GM12878 (cell line): ENCODE measurements around the gene TRIM56. TPM values are rescaled to one million over a fixed set of nuclear protein-coding genes. Genes with fewer than 3 reads are reported as not detected.

ENCODE experiments used
- ATAC-seq: fragments of 200-7000 bp; cut with Tn5 transposase; 3 replicates; pipeline ENCODE4 v1.9.1; 2020; ENCODE audit warnings: mild to moderate bottlenecking, moderate library complexity
- BruUV-seq: library from RNA; stranded (reverse); fragments of 400-500 nt; replicated peaks from 2 replicates; lab custom pipeline; 2021; lab: Mats Ljungman, UMichigan
- CTCF ChIA-PET: fragments of 300-600 bp; sonication (Branson Sonifier 250); formaldehyde crosslinking; extraction: SDS; loops from one replicate; lab custom pipeline; 2021; ENCODE audit warnings: inconsistent platforms; lab: Yijun Ruan, JAX
- POLR2A ChIA-PET: fragments of 350-600 bp; formaldehyde crosslinking; extraction: SDS; loops from one replicate; lab custom pipeline; 2021; ENCODE audit warnings: inconsistent platforms; lab: Charles Lee
- RAD21 ChIA-PET: fragments of 300-600 bp; sonication (Branson Sonifier 250); formaldehyde crosslinking; loops from one replicate; lab custom pipeline; 2023; ENCODE audit warnings: antibody characterized with exemption; ENCODE audit not compliant: unreplicated experiment; lab: Charles Lee
- SMC1A ChIA-PET: fragments of 300-600 bp; sonication (Branson Sonifier 250); formaldehyde crosslinking; loops from one replicate; lab custom pipeline; 2023; ENCODE audit not compliant: unreplicated experiment, uncharacterized antibody; lab: Charles Lee
- DNase-seq: peaks from one replicate; pipeline ENCODE4 v3.0.0-alpha.2; 2011; ENCODE audit warnings: low read depth, low spot score
- FAIRE-seq: peaks from 3 replicates; lab custom pipeline; 2011; peaks lifted over from hg19 to GRCh38; lab: Jason Lieb, UNC
- H2AFZ ChIP-seq: 2 replicates; pipeline ENCODE4 v1.6.0; 2011; ENCODE audit warnings: low read depth, low read length, control low read depth; ENCODE audit not compliant: control insufficient read depth
- H3K27ac ChIP-seq: 2 replicates; pipeline ENCODE4 v1.5.1; 2011; ENCODE audit warnings: control low read depth; ENCODE audit not compliant: control insufficient read depth, insufficient read depth
- H3K27me3 ChIP-seq, 2 experiments: replicated peaks in 1 of 2; 2 replicates each; pipeline versions ENCODE4 v1.6.0 to v1.6.1; 2011; ENCODE audit warnings: low read length in 1 of 2; ENCODE audit not compliant: control insufficient read depth in 2 of 2, insufficient read depth in 2 of 2
- H3K36me3 ChIP-seq, 2 experiments: 2 replicates each; pipeline ENCODE4 v1.5.1; 2011; ENCODE audit warnings: low read length in 1 of 2; ENCODE audit not compliant: control insufficient read depth in 2 of 2, insufficient read depth in 2 of 2
- H3K4me1 ChIP-seq: 2 replicates; pipeline ENCODE4 v1.6.1; 2011; ENCODE audit warnings: mild to moderate bottlenecking, low read length, moderate library complexity, mixed read lengths; ENCODE audit not compliant: control insufficient read depth, insufficient read depth
- H3K4me2 ChIP-seq: 2 replicates; pipeline ENCODE4 v1.6.0; 2011; ENCODE audit warnings: control low read depth; ENCODE audit not compliant: control insufficient read depth, insufficient read depth
- H3K4me3 ChIP-seq: fragments of 200-600 bp; sonication (generic); 2 replicates; pipeline ENCODE4 v1.5.1; 2016
- H3K79me2 ChIP-seq: 2 replicates; pipeline ENCODE4 v1.6.0; 2011; ENCODE audit warnings: low read length; ENCODE audit not compliant: control insufficient read depth, insufficient read depth
- H3K9ac ChIP-seq: 2 replicates; pipeline ENCODE4 v1.8.0; 2011; ENCODE audit warnings: low read length, control low read depth, mixed read lengths; ENCODE audit not compliant: control insufficient read depth, insufficient read depth
- H3K9me3 ChIP-seq: replicated peaks from 3 replicates; pipeline ENCODE4 v1.5.1; 2011; ENCODE audit warnings: mild to moderate bottlenecking, low read length; ENCODE audit not compliant: control insufficient read depth, insufficient read depth
- H4K20me1 ChIP-seq: 2 replicates; pipeline ENCODE4 v1.6.0; 2011; ENCODE audit not compliant: control insufficient read depth, insufficient read depth
- CEBPB ChIP-seq, 2 experiments: fragments of 150-350 bp in 1 of 2; IDR thresholded peaks; 2 replicates each; pipeline ENCODE4 v1.6.1; 2012 to 2014; ENCODE audit warnings: low read depth in 2 of 2, low read length in 2 of 2, borderline replicate concordance in 1 of 2, inconsistent platforms in 1 of 2
- EP300 ChIP-seq, 2 experiments: fragments of 150-350 bp in 1 of 2; IDR thresholded peaks; 2 replicates each; pipeline ENCODE4 v1.6.1; 2011 to 2012; ENCODE audit warnings: low read depth in 2 of 2, low read length in 2 of 2, borderline replicate concordance in 1 of 2, improper control_type of control experiment in 1 of 2, inconsistent platforms in 1 of 2; ENCODE audit not compliant: control insufficient read depth in 1 of 2
- JUND ChIP-seq: IDR thresholded peaks from 2 replicates; pipeline ENCODE4 v1.6.1; 2012; ENCODE audit warnings: low read depth, mild to moderate bottlenecking, low read length, improper control_type of control experiment, moderate library complexity
- LARP7 ChIP-seq: fragments of 450-650 bp; IDR thresholded peaks from 2 replicates; pipeline ENCODE4 v1.6.1; 2017; ENCODE audit warnings: mild to moderate bottlenecking
- MEF2B ChIP-seq: fragments of 450-650 bp; IDR thresholded peaks from 2 replicates; pipeline ENCODE4 v1.6.1; 2018; ENCODE audit warnings: mild to moderate bottlenecking, moderate library complexity; ENCODE audit not compliant: partially characterized antibody, poor library complexity, severe bottlenecking
- MTA3 ChIP-seq: IDR thresholded peaks from 2 replicates; pipeline ENCODE4 v1.6.1; 2012; ENCODE audit warnings: low read length, inconsistent platforms, borderline replicate concordance
- PAX8 ChIP-seq: fragments of 450-650 bp; IDR thresholded peaks from 2 replicates; pipeline ENCODE4 v1.6.1; 2017; ENCODE audit warnings: mild to moderate bottlenecking, moderate library complexity
- WGBS: methylation state at CpG from one replicate; pipeline ENCODE4 v1.1.6; 2016; ENCODE audit warnings: low lambda C conversion rate; ENCODE audit not compliant: insufficient replicate concordance, insufficient coverage; ENCODE audit errors: missing lambda C conversion rate; 5-methylcytosine and 5-hydroxymethylcytosine counted together
- in situ Hi-C: fragments of 300-500 bp; cut with MboI; formaldehyde crosslinking; loops from 9 replicates; pipeline ENCODE4 v1.14.3; 2018; ENCODE audit warnings: mixed read lengths
- intact Hi-C: fragments of 100-400 bp; cut with micrococcal nuclease; formaldehyde crosslinking; loops from one replicate; pipeline ENCODE4 v1.14.2; 2022; ENCODE audit not compliant: unreplicated experiment
- polyA plus RNA-seq, 11 experiments: library from polyadenylated mRNA; depleted of rRNA in 4 of 11; unstranded in 6 of 11; stranded (reverse) in 5 of 11; fragments of >200 nt; fragmentation: Nextera tagmentation in 4 of 11; fragmentation: Illumina TruSeq in 1 of 11; extraction: Ambion mirVana in 4 of 11; extraction: Trizol in 1 of 11; gene quantifications; 1 replicate in 1 of 11; 2 replicates in 10 of 11; pipeline versions ENCODE4 v1.2.1 to v1.2.3, GENCODE V29; 2011 to 2016; ENCODE audit warnings: inconsistent platforms in 2 of 11, missing spikeins in 2 of 11, low read depth in 1 of 11
- total RNA-seq, 4 experiments: library from RNA; depleted of rRNA in 3 of 4; stranded (reverse); fragments of >200 nt in 3 of 4; fragmentation: Illumina TruSeq in 1 of 4; extraction: Trizol in 1 of 4; gene quantifications; 2 replicates each; pipeline versions ENCODE4 v1.2.1 to v1.2.3, GENCODE V29; 2013 to 2021
- TF ChIP-seq, protein P1 (sequence below): fragments of 450-650 bp; IDR thresholded peaks from 2 replicates; pipeline ENCODE4 v1.6.1; 2016; ENCODE audit warnings: mild to moderate bottlenecking

The TRIM56 gene
- total and polyA plus RNA-seq, 10 of the 15 experiments (the other 5 are each of a cell fraction or from before 2014, with no cell fraction given), result 3.2 to 37.5 (median 11.8) TPM

- POLR2A ChIA-PET, result interaction anchor here (0.5 to 3.4 kb wide), 12 partner anchors 9 to 248 kb away, joined by 3 to 24 read pairs (median 5); partner anchors contain the start of genes MUC17, SRRT and TRIM56
- H3K4me2 ChIP-seq, result 0 out of 2 replicates have a peak overlapping the region, but pooled peaks have one; percentile 41
- ATAC-seq, result no peak
- H3K9ac ChIP-seq, result no peak overlapping the region
- 75% methylated on average over 11 of the region's 11 CpGs for whole genome bisulfite sequencing
- RAD21 ChIA-PET, result interaction anchor here (0.9 to 1.9 kb wide), 11 partner anchors 10 to 70 kb away, joined by 3 to 14 read pairs (median 4); partner anchors contain the start of gene TRIM56
- no peak for DNase-seq
- no peak overlapping the region for H3K27ac ChIP-seq
- BruUV-seq, result no TSS peak
- TF ChIP-seq LARP7 (no peak), MEF2B (no peak), EP300 (IDR thresholded peaks at IDR 0.05; ENCODE audit: borderline replicate concordance in 1 of 2, control insufficient read depth in 1 of 2, low read depth in 2 of 2, low read length in 2 of 2) (no peak), CEBPB (IDR thresholded peaks at IDR 0.05; ENCODE audit: borderline replicate concordance in 1 of 2, low read depth in 2 of 2, low read length in 2 of 2) (no peak), MTA3 (no peak), JUND (no peak), PAX8 (no peak)
- TF ChIP-seq, protein P1, sequence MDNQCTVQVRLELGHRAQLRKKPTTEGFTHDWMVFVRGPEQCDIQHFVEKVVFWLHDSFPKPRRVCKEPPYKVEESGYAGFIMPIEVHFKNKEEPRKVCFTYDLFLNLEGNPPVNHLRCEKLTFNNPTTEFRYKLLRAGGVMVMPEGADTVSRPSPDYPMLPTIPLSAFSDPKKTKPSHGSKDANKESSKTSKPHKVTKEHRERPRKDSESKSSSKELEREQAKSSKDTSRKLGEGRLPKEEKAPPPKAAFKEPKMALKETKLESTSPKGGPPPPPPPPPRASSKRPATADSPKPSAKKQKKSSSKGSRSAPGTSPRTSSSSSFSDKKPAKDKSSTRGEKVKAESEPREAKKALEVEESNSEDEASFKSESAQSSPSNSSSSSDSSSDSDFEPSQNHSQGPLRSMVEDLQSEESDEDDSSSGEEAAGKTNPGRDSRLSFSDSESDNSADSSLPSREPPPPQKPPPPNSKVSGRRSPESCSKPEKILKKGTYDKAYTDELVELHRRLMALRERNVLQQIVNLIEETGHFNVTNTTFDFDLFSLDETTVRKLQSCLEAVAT, result 0 out of 2 replicates have a peak, but pooled peaks have one; percentile 54
- no peaks in the 10 kb centered on the region for H3K79me2 ChIP-seq
- CTCF ChIA-PET, result interaction anchor here (0.6 to 3.4 kb wide), 13 partner anchors 10 to 70 kb away, joined by 3 to 16 read pairs (median 7); no protein-coding TSS in a partner anchor
- FAIRE-seq, result no peak
- H2AFZ ChIP-seq, result no peak overlapping the region
- no peaks in the 10 kb centered on the region for H3K9me3 ChIP-seq
- H3K4me1 ChIP-seq, result peaks cover 26% of the 10 kb centered on the region
- intact Hi-C loops (loop anchor here (5.0 kb wide), 1 partner anchor 36 kb away; the partner anchor contains the start of gene TRIM56), in situ Hi-C loops (no loop called here)
- no peaks in the 10 kb centered on the region for H4K20me1 ChIP-seq
- no peaks in the 10 kb centered on the region for H3K27me3 ChIP-seq
- SMC1A ChIA-PET, result interaction anchor here (0.6 to 2.9 kb wide), 12 partner anchors 11 to 69 kb away, joined by 3 to 13 read pairs (median 4); no protein-coding TSS in a partner anchor
- no peaks in the 10 kb centered on the region for H3K36me3 ChIP-seq
- no peak overlapping the region; the same call in 1 of the 2 replicates for H3K4me3 ChIP-seq
Observed at GRCh38 chr7:101122933-101123702, 37.8 kb downstream of the TRIM56 start.
